Loucy (cell line): ENCODE results near the gene PIGT.

ENCODE experiments used
- CTCF ChIP-seq: fragments of 200-600 bp; sonication (generic); conservative IDR thresholded peaks from 2 replicates; pipeline ENCODE4 v1.5.1; 2014; ENCODE audit warnings: mild to moderate bottlenecking, antibody characterized with exemption, low read length
- EZH2phosphoT487 ChIP-seq: fragments of 200-600 bp; IDR thresholded peaks from 2 replicates; pipeline ENCODE4 v1.6.1; 2018; ENCODE audit warnings: antibody characterized with exemption, mild to moderate bottlenecking, moderate library complexity, borderline replicate concordance

- TF ChIP-seq CTCF: no peak
- TF ChIP-seq EZH2phosphoT487: no peak
Observed at GRCh38 chr20:45377269-45377668, 38.7 kb upstream of the PIGT start.
